Activated CD8-positive, alpha-beta memory T cell treated with anti-CD3 and anti-CD28 coated beads, Interleukin-2, amount 50 U/mL, for 24 hours (primary cell): ENCODE measurements around the gene THSD7B.

Experiments used
- DNase-seq: peaks from one replicate; pipeline ENCODE4 v3.0.0-alpha.2; 2020; ENCODE audit errors: extremely low read depth

THSD7B gene

DNA sequence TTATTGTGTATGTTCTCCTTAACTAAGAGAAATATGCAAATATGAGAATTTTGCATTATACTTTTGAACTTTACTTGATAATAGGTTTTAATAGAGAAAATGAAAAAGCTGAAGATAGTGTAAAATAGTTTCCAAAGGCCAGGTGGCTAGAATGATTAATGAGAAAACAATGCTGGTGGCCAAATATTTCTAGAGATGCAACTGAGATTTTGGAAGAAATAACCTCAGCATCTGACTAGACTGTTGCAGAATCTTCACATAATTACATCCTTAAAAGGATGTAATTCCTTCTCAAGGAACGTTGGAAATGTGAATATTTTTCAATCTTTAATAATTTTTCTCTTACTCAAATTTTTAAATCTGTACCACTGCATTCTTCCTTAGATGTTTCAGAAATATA is 434.4 kb downstream of the THSD7B start:
- no peak for DNase-seq

- no peak for DNase-seq
Measured at GRCh38 chr2:137202318-137202717, 437.0 kb downstream of the THSD7B start.

GRCh38 chr2:137205324-137205723 is 440.0 kb downstream of the THSD7B start:
- DNase-seq, result no peak

DNA sequence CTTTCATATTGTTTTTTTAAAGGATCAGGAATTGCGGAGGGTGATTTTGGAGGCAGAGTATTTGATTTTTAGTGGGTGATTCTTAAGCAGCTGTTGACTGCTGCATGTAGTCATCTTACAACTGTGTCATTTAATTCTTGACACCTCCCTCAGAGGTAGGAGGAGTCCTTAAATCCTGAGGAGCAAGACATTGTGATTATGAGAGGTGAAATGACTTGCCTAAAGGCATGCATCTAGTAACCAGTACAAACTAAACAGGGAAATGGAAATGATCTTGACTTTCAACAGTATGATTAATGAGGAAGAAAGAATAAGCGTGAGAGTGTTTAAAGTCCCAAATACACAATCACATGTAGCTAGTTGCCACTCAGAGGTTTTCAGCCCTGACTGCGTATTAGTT is 440.7 kb downstream of the THSD7B start:
- DNase-seq, result no peak

DNA sequence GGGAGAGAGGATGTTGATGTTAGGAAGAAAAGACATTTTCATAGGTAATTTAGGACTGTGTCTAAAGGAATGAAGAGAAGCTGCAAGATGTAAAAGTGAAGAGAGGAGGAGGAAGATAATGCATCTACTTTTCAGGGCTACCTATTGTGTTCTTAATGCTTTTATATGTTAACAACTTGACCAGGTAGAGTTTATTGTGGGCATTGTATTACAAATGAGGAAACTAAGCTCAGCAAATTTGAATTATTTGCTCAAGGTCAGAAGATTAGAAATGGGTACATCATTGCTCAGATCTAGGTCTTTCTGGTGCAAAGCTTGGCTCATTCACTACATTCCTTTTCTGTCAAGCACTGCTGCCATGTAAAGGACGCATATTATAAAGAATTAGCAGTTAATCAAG is 441.7 kb downstream of the THSD7B start:
- no peak for DNase-seq

DNA sequence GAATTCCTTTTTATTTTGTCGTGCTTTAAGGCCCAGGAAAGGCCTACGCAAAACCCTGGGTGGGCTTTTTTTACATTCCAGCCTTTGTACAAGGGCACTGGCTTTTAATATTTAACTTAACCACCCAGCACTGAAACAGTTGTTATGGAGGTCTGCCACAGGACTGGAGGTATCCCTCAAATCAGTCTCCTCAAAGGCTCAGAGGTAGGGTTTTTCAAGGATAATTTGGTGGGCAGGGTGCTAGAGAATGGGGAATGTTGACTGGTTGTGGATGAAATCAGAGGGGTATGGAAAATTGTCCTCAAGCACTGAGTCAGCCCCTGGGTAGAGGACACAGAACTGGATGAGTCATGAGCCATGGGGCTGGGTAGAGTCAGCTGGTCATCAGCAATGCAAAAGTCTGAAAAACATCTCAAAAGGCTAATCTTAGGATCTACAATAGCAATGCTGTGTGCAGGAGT is 443.1 kb downstream of the THSD7B start:
- no peak for DNase-seq

GRCh38 chr2:137210039-137210438 is 444.7 kb downstream of the THSD7B start:
- no peak for DNase-seq

DNA sequence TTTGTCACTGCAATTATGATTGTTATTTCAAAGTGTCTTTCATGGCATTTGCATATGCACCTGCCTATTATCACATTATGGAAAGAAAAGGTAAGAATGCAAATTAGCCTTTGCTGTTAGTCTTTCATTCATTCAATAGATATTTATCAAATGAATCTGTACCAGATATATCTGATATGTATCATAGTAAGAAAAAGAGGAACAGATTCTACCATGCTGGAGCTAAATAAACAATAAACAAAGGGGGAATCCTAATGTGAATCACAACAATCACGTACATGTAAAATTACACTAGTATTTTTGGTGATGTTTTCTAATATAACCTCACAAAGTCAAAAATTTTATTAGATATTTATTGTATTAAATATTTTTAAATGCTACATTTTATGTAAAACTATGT is 446.4 kb downstream of the THSD7B start:
- no peak for DNase-seq

DNA sequence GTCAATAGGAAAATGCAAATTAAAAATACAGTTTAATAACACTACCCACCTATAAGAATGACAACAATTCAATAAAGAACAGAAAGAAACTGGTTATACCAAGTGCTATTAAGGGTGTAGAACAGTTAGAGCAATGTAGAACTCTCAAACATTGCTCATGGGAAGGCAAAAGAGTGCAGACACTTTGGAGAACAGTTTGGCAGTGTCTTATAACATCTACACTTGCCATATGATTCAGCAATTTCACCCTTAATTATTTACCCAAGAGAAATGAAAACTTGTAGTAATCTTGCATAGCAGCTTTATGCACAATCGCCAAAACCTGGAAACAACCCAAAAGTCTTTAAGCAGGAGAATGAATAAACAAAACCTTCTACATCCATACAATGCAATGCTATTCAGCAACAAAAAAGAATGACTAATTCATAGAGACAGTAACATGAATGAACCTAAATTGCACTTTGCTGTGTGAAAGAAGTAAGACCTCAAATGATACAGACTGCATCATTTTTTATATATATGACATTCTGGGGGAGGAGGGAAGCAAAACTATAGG is 455.2 kb downstream of the THSD7B start:
- DNase-seq, result no peak

DNA sequence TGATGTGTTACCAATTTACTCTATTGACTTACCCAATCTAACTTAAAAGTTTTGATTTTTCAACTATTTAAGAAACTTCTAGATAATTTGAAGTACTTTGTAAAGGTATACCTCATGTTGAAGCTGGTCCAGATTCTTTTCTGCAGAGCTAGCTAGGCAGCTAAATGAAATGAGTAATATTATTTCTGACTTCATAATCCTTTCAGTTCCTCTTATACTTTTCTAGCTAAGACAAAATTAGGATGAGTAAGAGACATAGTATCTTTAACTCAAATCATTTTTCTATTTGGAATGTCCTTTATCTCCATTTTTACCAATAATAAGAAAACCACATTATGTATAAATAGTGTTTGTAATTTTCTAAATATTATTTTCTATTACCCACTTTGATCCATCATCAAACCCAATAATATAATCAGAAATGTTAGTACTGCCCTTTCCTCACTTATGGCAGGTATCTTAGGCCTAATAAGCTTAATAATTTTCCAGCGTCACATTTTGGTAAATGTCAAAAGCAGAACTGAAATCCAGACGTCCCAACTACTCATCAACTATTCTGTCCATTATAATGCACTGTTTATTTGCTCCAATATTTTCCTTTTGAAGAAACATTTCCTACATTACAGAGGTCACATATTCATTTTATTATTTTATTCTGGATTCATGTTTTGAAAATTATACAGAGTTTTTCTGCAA is 456.6 kb downstream of the THSD7B start:
- no peak for DNase-seq

GRCh38 chr2:137223722-137224121 is 458.4 kb downstream of the THSD7B start:
- DNase-seq, result no peak

DNA sequence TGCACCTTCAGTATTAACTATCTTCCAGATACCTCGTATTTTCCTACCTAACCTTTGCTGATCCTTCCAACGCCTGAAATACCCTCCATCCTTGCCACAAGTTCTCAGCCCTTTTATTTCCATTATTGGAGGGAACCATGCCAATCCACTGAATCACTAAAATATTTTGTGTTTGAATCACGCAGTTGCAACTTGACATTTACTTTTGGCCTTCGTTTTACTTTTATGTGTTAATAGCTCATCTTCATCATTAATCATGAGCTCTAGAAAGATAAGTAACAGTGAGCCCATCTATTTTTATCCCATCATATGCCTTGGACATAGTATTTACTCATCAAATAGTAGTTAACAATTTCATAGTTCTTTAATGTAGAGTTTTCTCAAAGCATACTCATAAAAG is 463.2 kb downstream of the THSD7B start:
- no peak for DNase-seq

DNA sequence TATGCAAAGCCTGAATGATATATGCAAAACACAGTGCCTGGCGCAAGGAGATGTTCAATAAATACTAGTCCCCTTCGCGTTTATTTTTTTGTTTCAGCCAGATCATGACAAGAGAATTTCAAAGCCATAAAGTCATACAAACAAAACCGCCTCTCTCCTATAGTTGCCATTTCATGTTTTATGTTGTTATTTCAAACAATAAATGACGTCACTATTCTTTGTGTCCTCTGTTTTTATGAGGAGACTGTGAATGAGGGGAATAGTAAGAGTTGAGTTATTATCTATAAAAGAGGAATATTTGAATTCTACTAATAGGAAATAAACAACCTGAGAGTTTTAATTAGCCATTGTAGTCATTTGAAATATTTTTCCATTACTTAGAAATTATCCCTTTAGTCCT is 464.5 kb downstream of the THSD7B start:
- no peak for DNase-seq

- no peak for DNase-seq
Measured at GRCh38 chr2:137231628-137232027, 466.3 kb downstream of the THSD7B start.

- no peak for DNase-seq
Measured at GRCh38 chr2:137232076-137232475, 466.7 kb downstream of the THSD7B start.

GRCh38 chr2:137233091-137233490 is 467.7 kb downstream of the THSD7B start:
- DNase-seq, result no peak

DNA sequence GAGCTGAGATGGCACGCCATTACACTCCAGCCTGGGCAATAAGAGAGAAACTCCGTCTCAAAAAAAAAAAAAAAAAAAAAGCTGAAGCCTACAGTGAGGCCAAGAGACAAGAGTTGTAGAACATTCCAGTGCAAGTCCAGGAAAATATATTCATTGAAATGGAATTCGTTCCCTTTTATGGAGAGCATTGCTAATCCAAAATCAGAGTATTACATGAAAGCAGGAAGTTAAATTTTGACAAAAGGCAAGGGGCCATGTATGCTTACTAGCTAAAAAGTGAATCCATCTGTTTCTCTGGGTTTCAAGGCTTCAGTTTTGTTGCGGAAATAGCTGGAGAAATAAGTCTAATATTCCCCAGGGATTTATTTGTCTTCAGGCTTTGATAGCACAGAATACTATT is 471.7 kb downstream of the THSD7B start:
- DNase-seq, result no peak

- no peak for DNase-seq
Measured at GRCh38 chr2:137238065-137238464, 472.7 kb downstream of the THSD7B start.

DNA sequence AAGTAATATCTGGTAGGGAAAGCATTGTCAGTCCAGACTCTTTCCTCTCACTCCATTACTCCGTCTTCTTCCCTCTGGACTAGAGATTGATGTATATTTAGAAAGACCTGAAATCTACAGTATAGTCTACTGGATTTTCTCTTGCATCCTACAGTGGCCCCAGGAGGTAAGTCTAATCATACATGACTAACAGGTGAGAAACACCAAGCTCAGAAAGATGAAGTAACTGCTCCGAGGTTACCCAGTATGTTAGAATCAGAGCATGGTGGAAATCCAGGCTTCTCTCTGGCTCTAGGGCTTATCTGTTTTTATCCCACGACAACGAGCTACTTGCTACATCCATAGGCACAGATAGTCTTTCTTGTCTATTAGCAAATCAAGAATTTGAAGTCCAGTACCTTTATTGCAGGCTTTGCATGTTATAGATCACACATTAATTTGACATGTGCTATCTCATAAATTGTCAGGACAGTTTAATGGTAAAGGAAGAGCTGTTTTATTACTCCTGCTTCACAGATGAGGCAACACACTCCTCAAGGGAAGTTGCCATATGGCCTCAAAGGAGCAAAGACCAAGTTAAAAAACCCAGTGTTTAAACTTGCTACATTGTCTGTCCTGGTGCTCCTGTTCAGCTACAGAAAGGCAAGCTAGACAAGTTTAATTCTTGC is 484.3 kb downstream of the THSD7B start:
- DNase-seq, result no peak

- no peak for DNase-seq
Measured at GRCh38 chr2:137250401-137250800, 485.1 kb downstream of the THSD7B start.

- DNase-seq, result no peak
Measured at GRCh38 chr2:137251045-137251444, 485.7 kb downstream of the THSD7B start.

GRCh38 chr2:137252934-137253333 is 487.6 kb downstream of the THSD7B start:
- DNase-seq, result no peak

GRCh38 chr2:137254052-137254451 is 488.7 kb downstream of the THSD7B start:
- DNase-seq, result no peak
